ENCODE data around the gene RSPH6A.

GRCh38 chr19:45809643-45810159 is 5.4 kb downstream of the RSPH6A start:
- TF ChIP-seq SIN3A (IDR thresholded peaks at IDR 0.05; ENCODE audit: borderline replicate concordance, low read depth, low read length) (no peak), CTCF (IDR thresholded peaks at IDR 0.05) (no peak), TAF1 (IDR thresholded peaks at IDR 0.05; ENCODE audit: borderline replicate concordance, low read depth, low read length) (no peak), REST (IDR thresholded peaks at IDR 0.05; ENCODE audit: low read depth, low read length) (no peak), EZH2phosphoT487 (IDR thresholded peaks at IDR 0.05; ENCODE audit: borderline replicate concordance, low read depth) (no peak), RAD21 (IDR thresholded peaks at IDR 0.05; ENCODE audit: low read length) (no peak), SMC3 (IDR thresholded peaks at IDR 0.05; ENCODE audit: low read depth, low read length) (no peak), JUND (IDR thresholded peaks at IDR 0.05) (peak; percentile 70; the same call in 1 of the 2 replicates), POLR2AphosphoS5 (IDR thresholded peaks at IDR 0.05; ENCODE audit: low read depth, low read length) (no peak), MXI1 (IDR thresholded peaks at IDR 0.05; ENCODE audit: low read depth, low read length) (no peak), ZBTB33 (IDR thresholded peaks at IDR 0.05; ENCODE audit: borderline replicate concordance, low read depth) (no peak), MAX (IDR thresholded peaks at IDR 0.05; ENCODE audit: low read depth) (peak; percentile 56; the same call in 1 of the 2 replicates), EP300 (IDR thresholded peaks at IDR 0.05; ENCODE audit: borderline replicate concordance in 1 of 2, low read depth in 1 of 2, low read length in 1 of 2) (no peak), NRF1 (IDR thresholded peaks at IDR 0.05; ENCODE audit: low read depth, low read length) (no peak)
